ENCODE data around the gene MMP25. TPM values are rescaled to one million over a fixed set of nuclear protein-coding genes. Genes with fewer than 3 reads are reported as not detected.

The MMP25 gene
- total RNA-seq, 1 experiment from 2014 or later = 0.51 TPM

DNA sequence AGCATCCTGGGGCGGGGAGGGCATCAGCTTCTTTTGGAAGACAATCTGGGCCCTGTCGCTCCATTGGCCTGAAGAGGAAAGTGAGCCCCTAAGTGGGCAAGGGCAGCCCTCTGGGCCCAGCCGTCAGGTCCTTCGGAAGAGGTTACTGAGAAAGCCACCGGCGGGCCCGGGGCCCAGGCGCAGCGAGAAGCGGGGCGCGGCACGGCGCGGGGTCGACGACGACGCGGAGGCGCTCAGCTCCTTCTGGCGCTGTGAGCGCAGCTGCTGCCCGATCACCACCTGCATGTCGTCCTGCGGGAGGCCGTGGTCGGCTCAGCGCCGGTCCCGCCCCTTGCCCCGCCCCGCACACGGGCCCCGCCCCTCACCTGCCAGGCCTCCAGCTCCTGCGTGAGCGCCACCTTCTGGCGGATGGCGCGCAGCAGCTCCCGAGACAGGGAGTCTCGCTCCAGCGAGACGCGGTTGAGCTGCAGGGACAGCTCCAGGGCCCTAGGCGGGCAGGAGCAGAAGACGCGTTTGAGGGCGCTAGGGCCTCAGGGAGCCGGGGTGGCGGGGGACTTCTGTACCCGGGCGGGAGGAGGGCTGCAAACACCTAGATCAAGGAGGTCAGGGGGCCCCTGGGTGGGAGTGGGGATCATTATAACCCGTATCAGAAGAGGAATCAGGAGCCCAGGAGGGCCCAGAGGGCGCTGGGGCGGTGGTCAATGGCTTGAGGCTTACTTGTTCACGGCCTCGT lies 18.2 kb upstream of the MMP25 start:
- Histone ChIP-seq H4K20me1 (ENCODE audit: low read length) (no peaks in the 10 kb centered on the region), H3K9me2 (replicated peaks; ENCODE audit: low read length) (no peaks in the 10 kb centered on the region), H3F3A (ENCODE audit: low read length, unreplicated experiment) (no peaks in the 10 kb centered on the region), H3K9me3 (ENCODE audit: low read length) (no peaks in the 10 kb centered on the region), H3K4me2 (ENCODE audit: low read length) (peak overlapping the region; percentile 68), H3K4me1 (ENCODE audit: insufficient read depth, low read length) (peaks cover 27% of the 10 kb centered on the region), H3K9ac (ENCODE audit: low read length) (no peak overlapping the region), H2AFZ (ENCODE audit: low read length) (no peak overlapping the region), H3K36me3 (ENCODE audit: low read depth, low read length) (no peaks in the 10 kb centered on the region), H3K27me3 (ENCODE audit: low read length) (no peaks in the 10 kb centered on the region), H3K4me3 (ENCODE audit: low read length) (peak overlapping the region; percentile 37; the same call in 1 of the 2 replicates), H3K79me2 (ENCODE audit: low read length) (no peaks in the 10 kb centered on the region), H3K27ac (ENCODE audit: low read length) (no peak overlapping the region)
- DNase-seq (peak; percentile 90), ATAC-seq (peak; percentile 29)
- POLR2A ChIA-PET (ENCODE audit: unreplicated experiment) = interaction anchor here (0.5 to 1.2 kb wide), 3 partner anchors 8 to 134 kb away, joined by 3 to 11 read pairs (median 8); partner anchors contain the start of gene TNFRSF12A
- CTCF ChIA-PET = interaction anchor here (0.6 to 1.2 kb wide), 9 partner anchors 8 to 1899 kb away, joined by 3 to 14 read pairs (median 3); partner anchors contain the start of gene TNFRSF12A
- no TSS peak for BruUV-seq (replicated peaks)
- intact Hi-C loops (cut with micrococcal nuclease) = loop anchor here (2.0 kb wide), 1 partner anchor 23 kb away; no protein-coding TSS in a partner anchor
- TF ChIP-seq EZH2phosphoT487 (IDR thresholded peaks at IDR 0.05; ENCODE audit: borderline replicate concordance, low read length) = no peak
- TF ChIP-seq, protein P1, sequence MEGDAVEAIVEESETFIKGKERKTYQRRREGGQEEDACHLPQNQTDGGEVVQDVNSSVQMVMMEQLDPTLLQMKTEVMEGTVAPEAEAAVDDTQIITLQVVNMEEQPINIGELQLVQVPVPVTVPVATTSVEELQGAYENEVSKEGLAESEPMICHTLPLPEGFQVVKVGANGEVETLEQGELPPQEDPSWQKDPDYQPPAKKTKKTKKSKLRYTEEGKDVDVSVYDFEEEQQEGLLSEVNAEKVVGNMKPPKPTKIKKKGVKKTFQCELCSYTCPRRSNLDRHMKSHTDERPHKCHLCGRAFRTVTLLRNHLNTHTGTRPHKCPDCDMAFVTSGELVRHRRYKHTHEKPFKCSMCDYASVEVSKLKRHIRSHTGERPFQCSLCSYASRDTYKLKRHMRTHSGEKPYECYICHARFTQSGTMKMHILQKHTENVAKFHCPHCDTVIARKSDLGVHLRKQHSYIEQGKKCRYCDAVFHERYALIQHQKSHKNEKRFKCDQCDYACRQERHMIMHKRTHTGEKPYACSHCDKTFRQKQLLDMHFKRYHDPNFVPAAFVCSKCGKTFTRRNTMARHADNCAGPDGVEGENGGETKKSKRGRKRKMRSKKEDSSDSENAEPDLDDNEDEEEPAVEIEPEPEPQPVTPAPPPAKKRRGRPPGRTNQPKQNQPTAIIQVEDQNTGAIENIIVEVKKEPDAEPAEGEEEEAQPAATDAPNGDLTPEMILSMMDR (conservative IDR thresholded peaks at IDR 0.05; ENCODE audit: low read depth, low read length) = peak; percentile 54

DNA sequence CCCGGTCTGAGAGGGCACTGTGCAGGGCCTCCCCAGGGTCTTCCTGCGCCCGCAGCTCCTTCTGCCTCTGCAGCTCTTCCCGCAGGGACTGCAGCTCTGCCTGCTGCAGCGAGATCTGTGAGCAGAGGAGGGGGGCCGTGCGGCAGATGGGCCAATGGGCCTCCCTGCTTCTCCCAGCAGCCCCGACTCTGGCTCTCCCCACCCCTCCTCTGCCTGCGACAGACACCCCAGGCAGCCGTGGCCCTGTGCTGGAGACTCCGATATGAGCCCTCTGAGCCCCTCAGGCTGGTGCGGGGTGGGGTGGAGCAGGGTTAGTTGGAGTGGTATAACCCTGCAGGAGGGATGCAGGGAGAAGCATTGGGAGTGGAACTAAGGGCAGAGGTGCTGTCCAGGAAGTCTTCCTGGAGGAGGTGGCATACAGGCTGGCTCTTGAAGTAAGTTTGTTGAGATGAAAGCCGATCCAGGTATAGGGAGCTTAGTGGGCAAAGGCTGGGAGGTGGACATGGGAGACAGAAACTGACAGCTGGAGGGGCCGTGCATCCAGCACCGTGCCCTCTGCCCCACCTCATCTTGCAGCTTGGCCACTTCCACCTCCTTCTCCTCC lies 17.5 kb upstream of the MMP25 start:
- Histone ChIP-seq H3K9me2 (replicated peaks; ENCODE audit: low read length) (no peaks in the 10 kb centered on the region), H3K9me3 (ENCODE audit: low read length) (no peaks in the 10 kb centered on the region), H3K27me3 (ENCODE audit: low read length) (no peaks in the 10 kb centered on the region), H3K79me2 (ENCODE audit: low read length) (no peaks in the 10 kb centered on the region), H3K27ac (ENCODE audit: low read length) (no peak overlapping the region), H2AFZ (ENCODE audit: low read length) (no peak overlapping the region), H3F3A (ENCODE audit: low read length, unreplicated experiment) (no peaks in the 10 kb centered on the region), H3K36me3 (ENCODE audit: low read depth, low read length) (no peaks in the 10 kb centered on the region), H3K4me1 (ENCODE audit: insufficient read depth, low read length) (peaks cover 21% of the 10 kb centered on the region), H3K4me3 (ENCODE audit: low read length) (no peak overlapping the region), H4K20me1 (ENCODE audit: low read length) (no peaks in the 10 kb centered on the region), H3K9ac (ENCODE audit: low read length) (no peak overlapping the region), H3K4me2 (ENCODE audit: low read length) (peak overlapping the region; percentile 19; the same call in 1 of the 2 replicates)
- POLR2A ChIA-PET (ENCODE audit: unreplicated experiment) = interaction anchor here (1.2 kb wide), 1 partner anchor 9 kb away, joined by 11 read pairs; the partner anchor contains the start of gene TNFRSF12A
- ATAC-seq = no peak
- no TSS peak for BruUV-seq (replicated peaks)
- TF ChIP-seq, protein P1 (conservative IDR thresholded peaks at IDR 0.05; ENCODE audit: low read depth, low read length) = no peak
- TF ChIP-seq EZH2phosphoT487 (IDR thresholded peaks at IDR 0.05; ENCODE audit: borderline replicate concordance, low read length) (no peak), EZH2 (IDR thresholded peaks at IDR 0.05; ENCODE audit: low read length, unreplicated experiment) (no peak)
- CTCF ChIA-PET = interaction anchor here (0.6 to 1.2 kb wide), 6 partner anchors 23 to 1898 kb away, joined by 3 to 14 read pairs (median 6); no protein-coding TSS in a partner anchor
- DNase-seq = no peak
- intact Hi-C loops (cut with micrococcal nuclease) = loop anchor here (2.0 kb wide), 1 partner anchor 24 kb away; no protein-coding TSS in a partner anchor

Data from PC-3 (cell line).